BLaER1 (cell line): ENCODE results near the gene LSM14B.

Experiments used
- H3K27ac ChIP-seq: shearing (Covaris generic); formaldehyde crosslinking; 2 replicates; pipeline ENCODE4 v1.8.1; 2022
- H3K27me3 ChIP-seq: shearing (Covaris generic); formaldehyde crosslinking; 2 replicates; pipeline ENCODE4 v1.8.1; 2022
- H3K36me3 ChIP-seq: shearing (Covaris generic); formaldehyde crosslinking; 2 replicates; pipeline ENCODE4 v1.8.1; 2022
- H3K4me1 ChIP-seq: shearing (Covaris generic); formaldehyde crosslinking; 2 replicates; pipeline ENCODE4 v1.8.1; 2022
- H3K4me2 ChIP-seq: shearing (Covaris generic); formaldehyde crosslinking; 2 replicates; pipeline ENCODE4 v1.8.1; 2022
- H3K4me3 ChIP-seq: shearing (Covaris generic); formaldehyde crosslinking; 2 replicates; pipeline ENCODE4 v1.8.1; 2022
- H3K9ac ChIP-seq: shearing (Covaris generic); formaldehyde crosslinking; 2 replicates; pipeline ENCODE4 v1.8.1; 2022
- H3K9me3 ChIP-seq: shearing (Covaris generic); formaldehyde crosslinking; 2 replicates; pipeline ENCODE4 v1.8.1; 2022
- H4K20me1 ChIP-seq: shearing (Covaris generic); formaldehyde crosslinking; 2 replicates; pipeline ENCODE4 v1.8.1; 2022
- Cebpa-rat ChIP-seq: shearing (Covaris generic); IDR thresholded peaks from 2 replicates; pipeline ENCODE4 v1.8.1; 2022

LSM14B gene

DNA sequence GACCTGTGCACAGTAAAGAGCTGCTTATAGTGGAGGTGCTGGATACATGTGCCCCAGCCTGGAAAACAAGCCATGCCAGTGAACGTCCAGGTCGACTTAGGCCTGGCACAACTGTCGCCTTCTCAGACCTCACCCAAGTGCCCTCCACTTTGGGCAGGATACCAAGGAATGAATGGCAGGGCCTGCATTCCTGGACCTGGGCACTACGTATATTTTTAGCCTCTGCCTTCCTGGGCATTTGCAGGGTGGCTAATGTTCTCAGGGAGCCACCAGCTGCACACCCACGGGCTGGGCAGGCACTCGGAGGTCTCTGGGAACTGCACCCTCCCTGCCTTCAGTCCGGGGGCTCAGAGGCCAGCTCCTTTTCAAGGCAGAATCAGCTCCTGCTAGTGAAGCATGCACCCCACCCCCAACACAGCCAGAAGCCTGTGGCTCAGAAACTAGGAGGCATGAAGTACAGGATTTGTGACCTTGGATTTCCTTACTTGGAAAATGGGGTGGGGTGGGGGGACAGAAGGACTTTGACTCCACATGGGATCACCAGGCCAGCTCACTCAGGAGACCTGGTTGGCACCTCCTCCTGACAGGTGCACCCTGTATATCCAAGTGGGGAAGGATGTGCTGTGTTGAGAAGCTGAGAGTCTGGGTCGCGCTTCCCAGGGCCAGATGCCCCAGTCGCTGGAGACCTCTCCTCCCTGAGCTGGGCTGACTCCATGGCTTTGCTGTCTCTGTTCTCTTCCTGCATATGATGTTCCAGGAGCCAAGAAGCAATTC is 2.5 kb upstream of the LSM14B start:
- Histone ChIP-seq H3K4me3 (no peak overlapping the region), H3K9me3 (peaks cover 13% of the 10 kb centered on the region), H3K27ac (peak overlapping the region; percentile 97), H3K9ac (0 out of 2 replicates have a peak overlapping the region, but pooled peaks have one; percentile 1), H3K36me3 (peaks cover 7% of the 10 kb centered on the region), H3K4me2 (peak overlapping the region; percentile 89), H3K27me3 (no peaks in the 10 kb centered on the region), H4K20me1 (peaks cover 20% of the 10 kb centered on the region), H3K4me1 (peaks cover 62% of the 10 kb centered on the region)
- no peak for TF ChIP-seq Cebpa-rat

GRCh38 chr20:62120365-62120762 is 1.9 kb upstream of the LSM14B start:
- H3K27ac ChIP-seq: peak overlapping the region; percentile 97
- peaks cover 8% of the 10 kb centered on the region for H3K9me3 ChIP-seq
- H3K36me3 ChIP-seq: peaks cover 12% of the 10 kb centered on the region
- TF ChIP-seq Cebpa-rat: no peak
- peaks cover 26% of the 10 kb centered on the region for H4K20me1 ChIP-seq
- H3K4me3 ChIP-seq: no peak overlapping the region
- H3K27me3 ChIP-seq: no peaks in the 10 kb centered on the region
- H3K9ac ChIP-seq: peak overlapping the region; percentile 90; the same call in 1 of the 2 replicates
- H3K4me2 ChIP-seq: peak overlapping the region; percentile 89
- peaks cover 68% of the 10 kb centered on the region for H3K4me1 ChIP-seq

- peaks cover 1% of the 10 kb centered on the region; the same call in 1 of the 2 replicates for H3K9me3 ChIP-seq
- TF ChIP-seq Cebpa-rat: no peak
- no peaks in the 10 kb centered on the region for H3K27me3 ChIP-seq
- peaks cover 34% of the 10 kb centered on the region for H4K20me1 ChIP-seq
- peak overlapping the region; percentile 89 for H3K4me2 ChIP-seq
- H3K36me3 ChIP-seq: peaks cover 21% of the 10 kb centered on the region
- H3K27ac ChIP-seq: peak overlapping the region; percentile 97
- H3K4me1 ChIP-seq: peaks cover 76% of the 10 kb centered on the region
- peak overlapping the region; percentile 94 for H3K4me3 ChIP-seq
- peak overlapping the region; percentile 90 for H3K9ac ChIP-seq
Observed at GRCh38 chr20:62120990-62121775, 1.1 kb upstream of the LSM14B start.

GRCh38 chr20:62122654-62123449 is 577 bp downstream of the LSM14B start:
- Histone ChIP-seq H3K27ac (peak overlapping the region; percentile 94), H3K4me3 (peak overlapping the region; percentile 94), H3K4me1 (peaks cover 82% of the 10 kb centered on the region), H3K27me3 (no peaks in the 10 kb centered on the region), H3K4me2 (peak overlapping the region; percentile 99), H3K36me3 (peaks cover 37% of the 10 kb centered on the region), H4K20me1 (peaks cover 50% of the 10 kb centered on the region), H3K9me3 (no peaks in the 10 kb centered on the region), H3K9ac (peak overlapping the region; percentile 95)
- no peak for TF ChIP-seq Cebpa-rat

- H3K27ac ChIP-seq: peak overlapping the region; percentile 94
Observed at GRCh38 chr20:62123450-62124118, 1.3 kb downstream of the LSM14B start.

DNA sequence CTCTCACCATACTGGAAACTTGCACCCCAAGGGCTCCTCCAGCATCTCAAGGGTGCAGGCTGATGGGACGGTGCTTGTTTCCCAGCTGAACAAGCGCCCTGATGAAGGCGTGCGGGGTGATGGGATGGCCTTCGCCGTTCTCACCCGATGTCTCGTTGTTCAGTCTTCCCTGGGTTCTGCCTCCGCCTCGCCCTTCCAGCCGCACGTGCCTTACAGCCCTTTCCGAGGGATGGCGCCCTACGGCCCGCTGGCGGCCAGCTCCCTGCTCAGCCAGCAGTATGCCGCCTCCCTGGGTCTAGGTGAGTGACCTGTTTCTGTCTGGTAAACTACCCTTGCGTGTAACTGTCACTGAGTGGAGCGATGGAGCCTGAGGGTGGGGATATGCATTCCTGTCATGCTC is 3.9 kb downstream of the LSM14B start:
- Histone ChIP-seq H3K27ac (0 out of 2 replicates have a peak overlapping the region, but pooled peaks have one; percentile 89), H3K4me2 (peak overlapping the region; percentile 100; the same call in 1 of the 2 replicates), H3K36me3 (peaks cover 56% of the 10 kb centered on the region), H3K9me3 (no peaks in the 10 kb centered on the region), H4K20me1 (peaks cover 53% of the 10 kb centered on the region), H3K4me3 (no peak overlapping the region), H3K4me1 (peaks cover 82% of the 10 kb centered on the region), H3K9ac (no peak overlapping the region), H3K27me3 (no peaks in the 10 kb centered on the region)
- TF ChIP-seq Cebpa-rat: no peak

More at GRCh38 chr20:62123450-62124118, 1.3 kb downstream of the LSM14B start:
- Histone ChIP-seq H3K9ac (peak overlapping the region; percentile 95), H3K4me1 (peaks cover 82% of the 10 kb centered on the region), H4K20me1 (peaks cover 53% of the 10 kb centered on the region), H3K36me3 (peaks cover 44% of the 10 kb centered on the region), H3K4me3 (peak overlapping the region; percentile 94), H3K27me3 (no peaks in the 10 kb centered on the region), H3K9me3 (no peaks in the 10 kb centered on the region), H3K4me2 (peak overlapping the region; percentile 99)
- TF ChIP-seq Cebpa-rat: no peak

GRCh38 chr20:62127799-62128198 is 5.5 kb downstream of the LSM14B start:
- peak overlapping the region; percentile 89 for H3K27ac ChIP-seq
- H3K9me3 ChIP-seq: no peaks in the 10 kb centered on the region
- peaks cover 73% of the 10 kb centered on the region for H3K36me3 ChIP-seq
- no peaks in the 10 kb centered on the region for H3K27me3 ChIP-seq
- peak overlapping the region; percentile 75 for H3K9ac ChIP-seq
- no peak for TF ChIP-seq Cebpa-rat
- H3K4me2 ChIP-seq: peak overlapping the region; percentile 100
- H4K20me1 ChIP-seq: peaks cover 62% of the 10 kb centered on the region
- no peak overlapping the region for H3K4me3 ChIP-seq
- peaks cover 96% of the 10 kb centered on the region for H3K4me1 ChIP-seq

GRCh38 chr20:62128502-62128901 is 6.2 kb downstream of the LSM14B start:
- Histone ChIP-seq H3K36me3 (peaks cover 80% of the 10 kb centered on the region), H3K4me2 (peak overlapping the region; percentile 100), H3K4me1 (peaks cover 100% of the 10 kb centered on the region), H3K4me3 (no peak overlapping the region), H3K9me3 (no peaks in the 10 kb centered on the region), H4K20me1 (peaks cover 62% of the 10 kb centered on the region), H3K9ac (peak overlapping the region; percentile 75), H3K27ac (peak overlapping the region; percentile 89), H3K27me3 (no peaks in the 10 kb centered on the region)
- no peak for TF ChIP-seq Cebpa-rat
